ENCODE measurements around the gene ZNF367.

DNA sequence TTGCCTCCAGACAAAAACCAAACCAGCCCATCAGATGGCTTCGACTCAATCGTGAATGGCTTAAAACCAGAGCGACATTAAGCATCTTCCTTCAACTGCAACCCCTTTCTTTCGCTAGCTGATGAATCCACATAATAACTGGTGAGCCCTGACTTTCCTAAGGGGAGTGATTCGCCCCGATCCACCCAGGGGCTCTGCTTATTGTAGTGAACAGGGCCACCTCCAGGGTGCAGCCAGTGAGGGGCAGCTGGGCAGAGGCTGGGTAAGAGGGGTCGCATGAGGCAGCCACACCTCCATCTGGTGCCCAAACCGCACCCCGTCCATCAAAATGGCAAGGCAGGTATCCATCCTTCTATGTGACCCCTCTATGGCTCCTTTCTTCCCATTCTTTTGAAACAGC, 72.6 kb downstream of the ZNF367 start:
- TF ChIP-seq POLR2AphosphoS5 (IDR thresholded peaks at IDR 0.05; ENCODE audit: low read depth) (no peak), JUNB (IDR thresholded peaks at IDR 0.05; ENCODE audit: unreplicated experiment) (no peak), EZH2 (IDR thresholded peaks at IDR 0.05; ENCODE audit: low read depth, unreplicated experiment) (no peak), EZH2phosphoT487 (IDR thresholded peaks at IDR 0.05; ENCODE audit: unreplicated experiment) (no peak), CREB1 (CRISPR knock-in tag; IDR thresholded peaks at IDR 0.05; ENCODE audit: low read depth) (no peak), ZNF331 (CRISPR knock-in tag; IDR thresholded peaks at IDR 0.05; ENCODE audit: low read depth) (no peak)
- TF ChIP-seq, protein P1, sequence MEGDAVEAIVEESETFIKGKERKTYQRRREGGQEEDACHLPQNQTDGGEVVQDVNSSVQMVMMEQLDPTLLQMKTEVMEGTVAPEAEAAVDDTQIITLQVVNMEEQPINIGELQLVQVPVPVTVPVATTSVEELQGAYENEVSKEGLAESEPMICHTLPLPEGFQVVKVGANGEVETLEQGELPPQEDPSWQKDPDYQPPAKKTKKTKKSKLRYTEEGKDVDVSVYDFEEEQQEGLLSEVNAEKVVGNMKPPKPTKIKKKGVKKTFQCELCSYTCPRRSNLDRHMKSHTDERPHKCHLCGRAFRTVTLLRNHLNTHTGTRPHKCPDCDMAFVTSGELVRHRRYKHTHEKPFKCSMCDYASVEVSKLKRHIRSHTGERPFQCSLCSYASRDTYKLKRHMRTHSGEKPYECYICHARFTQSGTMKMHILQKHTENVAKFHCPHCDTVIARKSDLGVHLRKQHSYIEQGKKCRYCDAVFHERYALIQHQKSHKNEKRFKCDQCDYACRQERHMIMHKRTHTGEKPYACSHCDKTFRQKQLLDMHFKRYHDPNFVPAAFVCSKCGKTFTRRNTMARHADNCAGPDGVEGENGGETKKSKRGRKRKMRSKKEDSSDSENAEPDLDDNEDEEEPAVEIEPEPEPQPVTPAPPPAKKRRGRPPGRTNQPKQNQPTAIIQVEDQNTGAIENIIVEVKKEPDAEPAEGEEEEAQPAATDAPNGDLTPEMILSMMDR (conservative IDR thresholded peaks at IDR 0.05; ENCODE audit: low read depth in 2 of 2), result no peak
- TF ChIP-seq, protein P2, sequence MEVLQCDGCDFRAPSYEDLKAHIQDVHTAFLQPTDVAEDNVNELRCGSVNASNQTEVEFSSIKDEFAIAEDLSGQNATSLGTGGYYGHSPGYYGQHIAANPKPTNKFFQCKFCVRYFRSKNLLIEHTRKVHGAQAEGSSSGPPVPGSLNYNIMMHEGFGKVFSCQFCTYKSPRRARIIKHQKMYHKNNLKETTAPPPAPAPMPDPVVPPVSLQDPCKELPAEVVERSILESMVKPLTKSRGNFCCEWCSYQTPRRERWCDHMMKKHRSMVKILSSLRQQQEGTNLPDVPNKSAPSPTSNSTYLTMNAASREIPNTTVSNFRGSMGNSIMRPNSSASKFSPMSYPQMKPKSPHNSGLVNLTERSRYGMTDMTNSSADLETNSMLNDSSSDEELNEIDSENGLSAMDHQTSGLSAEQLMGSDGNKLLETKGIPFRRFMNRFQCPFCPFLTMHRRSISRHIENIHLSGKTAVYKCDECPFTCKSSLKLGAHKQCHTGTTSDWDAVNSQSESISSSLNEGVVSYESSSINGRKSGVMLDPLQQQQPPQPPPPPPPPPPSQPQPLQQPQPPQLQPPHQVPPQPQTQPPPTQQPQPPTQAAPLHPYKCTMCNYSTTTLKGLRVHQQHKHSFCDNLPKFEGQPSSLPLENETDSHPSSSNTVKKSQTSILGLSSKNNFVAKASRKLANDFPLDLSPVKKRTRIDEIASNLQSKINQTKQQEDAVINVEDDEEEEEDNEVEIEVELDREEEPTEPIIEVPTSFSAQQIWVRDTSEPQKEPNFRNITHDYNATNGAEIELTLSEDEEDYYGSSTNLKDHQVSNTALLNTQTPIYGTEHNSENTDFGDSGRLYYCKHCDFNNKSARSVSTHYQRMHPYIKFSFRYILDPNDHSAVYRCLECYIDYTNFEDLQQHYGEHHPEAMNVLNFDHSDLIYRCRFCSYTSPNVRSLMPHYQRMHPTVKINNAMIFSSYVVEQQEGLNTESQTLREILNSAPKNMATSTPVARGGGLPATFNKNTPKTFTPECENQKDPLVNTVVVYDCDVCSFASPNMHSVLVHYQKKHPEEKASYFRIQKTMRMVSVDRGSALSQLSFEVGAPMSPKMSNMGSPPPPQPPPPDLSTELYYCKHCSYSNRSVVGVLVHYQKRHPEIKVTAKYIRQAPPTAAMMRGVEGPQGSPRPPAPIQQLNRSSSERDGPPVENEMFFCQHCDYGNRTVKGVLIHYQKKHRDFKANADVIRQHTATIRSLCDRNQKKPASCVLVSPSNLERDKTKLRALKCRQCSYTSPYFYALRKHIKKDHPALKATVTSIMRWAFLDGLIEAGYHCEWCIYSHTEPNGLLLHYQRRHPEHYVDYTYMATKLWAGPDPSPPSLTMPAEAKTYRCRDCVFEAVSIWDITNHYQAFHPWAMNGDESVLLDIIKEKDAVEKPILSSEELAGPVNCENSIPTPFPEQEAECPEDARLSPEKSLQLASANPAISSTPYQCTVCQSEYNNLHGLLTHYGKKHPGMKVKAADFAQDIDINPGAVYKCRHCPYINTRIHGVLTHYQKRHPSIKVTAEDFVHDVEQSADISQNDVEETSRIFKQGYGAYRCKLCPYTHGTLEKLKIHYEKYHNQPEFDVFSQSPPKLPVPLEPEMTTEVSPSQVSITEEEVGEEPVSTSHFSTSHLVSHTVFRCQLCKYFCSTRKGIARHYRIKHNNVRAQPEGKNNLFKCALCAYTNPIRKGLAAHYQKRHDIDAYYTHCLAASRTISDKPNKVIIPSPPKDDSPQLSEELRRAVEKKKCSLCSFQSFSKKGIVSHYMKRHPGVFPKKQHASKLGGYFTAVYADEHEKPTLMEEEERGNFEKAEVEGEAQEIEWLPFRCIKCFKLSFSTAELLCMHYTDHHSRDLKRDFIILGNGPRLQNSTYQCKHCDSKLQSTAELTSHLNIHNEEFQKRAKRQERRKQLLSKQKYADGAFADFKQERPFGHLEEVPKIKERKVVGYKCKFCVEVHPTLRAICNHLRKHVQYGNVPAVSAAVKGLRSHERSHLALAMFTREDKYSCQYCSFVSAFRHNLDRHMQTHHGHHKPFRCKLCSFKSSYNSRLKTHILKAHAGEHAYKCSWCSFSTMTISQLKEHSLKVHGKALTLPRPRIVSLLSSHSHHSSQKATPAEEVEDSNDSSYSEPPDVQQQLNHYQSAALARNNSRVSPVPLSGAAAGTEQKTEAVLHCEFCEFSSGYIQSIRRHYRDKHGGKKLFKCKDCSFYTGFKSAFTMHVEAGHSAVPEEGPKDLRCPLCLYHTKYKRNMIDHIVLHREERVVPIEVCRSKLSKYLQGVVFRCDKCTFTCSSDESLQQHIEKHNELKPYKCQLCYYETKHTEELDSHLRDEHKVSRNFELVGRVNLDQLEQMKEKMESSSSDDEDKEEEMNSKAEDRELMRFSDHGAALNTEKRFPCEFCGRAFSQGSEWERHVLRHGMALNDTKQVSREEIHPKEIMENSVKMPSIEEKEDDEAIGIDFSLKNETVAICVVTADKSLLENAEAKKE (CRISPR knock-in tag; IDR thresholded peaks at IDR 0.05), result no peak
- TF ChIP-seq, protein P3, sequence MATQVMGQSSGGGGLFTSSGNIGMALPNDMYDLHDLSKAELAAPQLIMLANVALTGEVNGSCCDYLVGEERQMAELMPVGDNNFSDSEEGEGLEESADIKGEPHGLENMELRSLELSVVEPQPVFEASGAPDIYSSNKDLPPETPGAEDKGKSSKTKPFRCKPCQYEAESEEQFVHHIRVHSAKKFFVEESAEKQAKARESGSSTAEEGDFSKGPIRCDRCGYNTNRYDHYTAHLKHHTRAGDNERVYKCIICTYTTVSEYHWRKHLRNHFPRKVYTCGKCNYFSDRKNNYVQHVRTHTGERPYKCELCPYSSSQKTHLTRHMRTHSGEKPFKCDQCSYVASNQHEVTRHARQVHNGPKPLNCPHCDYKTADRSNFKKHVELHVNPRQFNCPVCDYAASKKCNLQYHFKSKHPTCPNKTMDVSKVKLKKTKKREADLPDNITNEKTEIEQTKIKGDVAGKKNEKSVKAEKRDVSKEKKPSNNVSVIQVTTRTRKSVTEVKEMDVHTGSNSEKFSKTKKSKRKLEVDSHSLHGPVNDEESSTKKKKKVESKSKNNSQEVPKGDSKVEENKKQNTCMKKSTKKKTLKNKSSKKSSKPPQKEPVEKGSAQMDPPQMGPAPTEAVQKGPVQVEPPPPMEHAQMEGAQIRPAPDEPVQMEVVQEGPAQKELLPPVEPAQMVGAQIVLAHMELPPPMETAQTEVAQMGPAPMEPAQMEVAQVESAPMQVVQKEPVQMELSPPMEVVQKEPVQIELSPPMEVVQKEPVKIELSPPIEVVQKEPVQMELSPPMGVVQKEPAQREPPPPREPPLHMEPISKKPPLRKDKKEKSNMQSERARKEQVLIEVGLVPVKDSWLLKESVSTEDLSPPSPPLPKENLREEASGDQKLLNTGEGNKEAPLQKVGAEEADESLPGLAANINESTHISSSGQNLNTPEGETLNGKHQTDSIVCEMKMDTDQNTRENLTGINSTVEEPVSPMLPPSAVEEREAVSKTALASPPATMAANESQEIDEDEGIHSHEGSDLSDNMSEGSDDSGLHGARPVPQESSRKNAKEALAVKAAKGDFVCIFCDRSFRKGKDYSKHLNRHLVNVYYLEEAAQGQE (IDR thresholded peaks at IDR 0.05; ENCODE audit: unreplicated experiment), result no peak
